ENCODE results near the gene ZBTB32.

The ZBTB32 gene

DNA sequence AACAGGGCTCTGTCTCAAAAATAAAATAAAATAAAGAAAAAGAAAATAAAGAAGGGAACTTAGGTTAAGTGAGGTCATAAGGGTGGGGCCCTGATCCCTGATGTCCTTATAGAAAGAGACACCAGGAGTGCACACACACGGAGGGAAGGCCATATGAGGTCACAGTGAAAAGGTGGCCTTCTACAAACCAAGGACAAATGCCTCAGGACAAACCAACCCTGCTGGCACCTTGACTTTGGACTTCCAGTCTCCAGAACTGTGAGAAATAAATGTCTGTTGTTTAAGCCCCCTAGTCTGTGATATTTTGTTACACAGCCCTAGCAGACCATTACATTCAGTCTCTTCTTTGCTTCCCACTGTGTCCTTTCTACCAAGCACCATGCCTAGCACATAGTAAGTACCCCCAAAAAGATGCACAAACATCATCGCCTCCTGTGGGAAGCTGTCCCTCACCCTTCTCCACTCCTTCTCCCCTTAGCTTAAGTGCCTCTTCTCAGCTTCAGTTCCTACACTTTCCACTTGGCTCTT, 8.4 kb upstream of the ZBTB32 start:
- no peak for DNase-seq (ENCODE audit: low spot score)

DNA sequence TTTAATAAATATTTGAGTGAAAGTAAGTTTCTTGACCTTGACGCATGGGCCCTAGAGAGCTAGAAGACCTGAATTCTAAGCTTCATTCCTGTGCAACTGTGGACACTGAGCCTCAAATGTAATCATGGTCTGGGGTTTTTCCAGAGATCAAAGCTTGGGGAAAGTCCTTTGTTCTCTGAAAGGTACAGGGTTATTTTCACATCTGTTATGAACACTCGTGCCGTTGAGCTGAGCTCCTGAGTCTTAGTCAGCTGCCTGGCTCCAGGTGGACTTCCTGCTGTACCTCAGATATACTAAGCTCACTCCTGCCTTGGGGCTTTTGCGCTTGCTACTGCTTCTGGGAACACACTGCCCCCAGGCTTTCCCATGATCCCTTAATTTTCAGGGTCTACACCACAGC, 7.5 kb upstream of the ZBTB32 start:
- no peak for DNase-seq (ENCODE audit: low spot score)

GRCh38 chr19:35702223-35703012, 1.9 kb upstream of the ZBTB32 start:
- DNase-seq (ENCODE audit: low spot score) = peak; percentile 95

GRCh38 chr19:35703343-35703742, 1.0 kb upstream of the ZBTB32 start:
- DNase-seq (ENCODE audit: low spot score) = no peak

GRCh38 chr19:35708391-35708790, 4.0 kb downstream of the ZBTB32 start:
- no peak for DNase-seq (ENCODE audit: low spot score)

GRCh38 chr19:35710784-35711723, 6.7 kb downstream of the ZBTB32 start:
- DNase-seq (ENCODE audit: low spot score) = no peak

GRCh38 chr19:35712567-35713505, 8.5 kb downstream of the ZBTB32 start:
- peak; percentile 22 for DNase-seq (ENCODE audit: low spot score)

- no peak for DNase-seq (ENCODE audit: low spot score)
Measured at GRCh38 chr19:35713506-35713850, 9.1 kb downstream of the ZBTB32 start.

DNA sequence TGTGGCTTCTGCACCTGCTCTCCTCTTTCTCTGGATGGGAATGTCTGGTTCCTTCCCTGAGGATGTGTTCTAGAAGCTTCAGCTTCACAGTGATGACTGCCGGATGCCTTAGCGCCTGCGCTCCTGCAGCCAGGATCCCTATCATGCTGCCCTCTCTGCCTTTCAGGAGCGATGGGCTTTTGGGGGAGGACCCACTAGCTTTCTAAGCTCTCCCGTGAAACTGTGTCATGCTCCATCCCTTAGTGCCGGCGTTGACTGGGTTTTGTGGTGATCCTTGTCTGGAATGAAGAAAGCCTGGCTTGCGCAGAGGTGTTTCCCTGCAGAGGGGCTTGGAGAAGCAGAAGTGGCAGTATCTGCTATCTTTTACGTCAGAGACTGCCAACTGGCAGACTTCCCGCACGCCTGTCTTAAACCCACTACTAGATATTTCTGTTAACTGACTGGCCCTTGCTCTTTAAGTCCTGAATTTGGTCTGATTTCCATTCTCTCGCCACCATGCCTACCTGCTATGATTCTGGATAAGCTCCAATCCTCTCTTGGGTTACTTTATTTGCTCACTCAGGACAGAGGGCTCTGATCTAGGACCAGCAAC, 9.6 kb downstream of the ZBTB32 start:
- no peak for DNase-seq (ENCODE audit: low spot score)

DNA sequence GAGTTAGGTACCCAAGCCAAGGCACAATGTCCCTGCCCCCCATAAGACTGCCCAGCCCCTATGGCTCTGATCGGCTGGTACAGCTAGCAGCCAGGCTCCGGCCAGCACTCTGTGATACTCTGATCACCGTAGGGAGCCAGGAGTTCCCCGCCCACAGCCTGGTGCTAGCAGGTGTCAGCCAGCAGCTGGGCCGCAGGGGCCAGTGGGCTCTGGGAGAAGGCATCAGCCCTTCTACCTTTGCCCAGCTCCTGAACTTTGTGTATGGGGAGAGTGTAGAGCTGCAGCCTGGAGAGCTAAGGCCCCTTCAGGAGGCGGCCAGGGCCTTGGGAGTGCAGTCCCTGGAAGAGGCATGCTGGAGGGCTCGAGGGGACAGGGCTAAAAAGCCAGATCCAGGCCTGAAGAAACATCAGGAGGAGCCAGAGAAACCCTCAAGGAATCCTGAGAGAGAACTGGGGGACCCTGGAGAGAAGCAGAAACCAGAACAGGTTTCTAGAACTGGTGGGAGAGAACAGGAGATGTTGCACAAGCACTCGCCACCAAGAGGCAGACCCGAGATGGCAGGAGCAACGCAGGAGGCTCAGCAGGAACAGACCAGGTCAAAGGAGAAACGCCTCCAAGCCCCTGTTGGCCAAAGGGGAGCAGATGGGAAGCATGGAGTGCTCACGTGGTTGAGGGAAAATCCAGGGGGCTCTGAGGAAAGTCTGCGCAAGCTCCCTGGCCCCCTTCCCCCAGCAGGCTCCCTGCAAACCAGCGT, 10.4 kb downstream of the ZBTB32 start:
- no peak for DNase-seq (ENCODE audit: low spot score)

GRCh38 chr19:35715355-35715809, 11.0 kb downstream of the ZBTB32 start:
- DNase-seq (ENCODE audit: low spot score) = no peak

- no peak for DNase-seq (ENCODE audit: low spot score)
Measured at GRCh38 chr19:35715981-35716800, 11.8 kb downstream of the ZBTB32 start.

GRCh38 chr19:35716801-35717664, 12.7 kb downstream of the ZBTB32 start:
- peak; percentile 98 for DNase-seq (ENCODE audit: low spot score)

DNA sequence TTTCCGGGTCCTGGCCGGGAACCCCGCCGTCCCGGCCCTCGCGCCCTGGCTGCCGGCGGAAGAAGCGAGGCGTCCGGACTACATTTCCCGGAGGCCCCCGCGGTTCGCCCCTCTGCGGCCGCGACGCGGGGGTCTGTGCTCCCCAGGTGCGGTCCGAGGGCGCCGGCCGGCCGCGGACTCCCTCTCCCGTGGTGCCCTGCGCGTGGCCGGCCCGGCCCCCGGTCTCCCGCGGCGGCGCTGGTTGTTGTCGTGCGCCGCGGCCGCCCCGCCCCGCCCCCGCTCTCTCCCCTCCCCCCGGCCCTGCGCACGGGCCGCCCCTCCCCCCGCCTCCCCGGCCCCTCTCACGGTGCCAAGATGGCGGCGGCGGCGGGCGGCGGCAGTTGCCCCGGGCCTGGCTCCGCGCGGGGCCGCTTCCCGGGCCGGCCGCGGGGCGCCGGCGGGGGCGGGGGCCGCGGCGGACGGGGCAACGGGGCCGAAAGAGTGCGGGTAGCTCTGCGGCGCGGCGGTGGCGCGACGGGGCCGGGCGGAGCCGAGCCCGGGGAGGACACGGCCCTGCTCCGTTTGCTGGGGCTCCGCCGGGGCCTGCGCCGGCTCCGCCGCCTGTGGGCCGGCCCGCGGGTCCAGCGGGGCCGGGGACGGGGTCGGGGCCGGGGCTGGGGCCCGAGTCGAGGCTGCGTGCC, 13.4 kb downstream of the ZBTB32 start, which contains the start of gene KMT2B:
Gene KMT2B (plus strand): TSS at position 339 of the 680 bp plus-strand sequence. CDS start 16 bp downstream, at position 355.
- DNase-seq (ENCODE audit: low spot score) = no peak

GRCh38 chr19:35718345-35719041, 14.1 kb downstream of the ZBTB32 start:
- peak; percentile 25 for DNase-seq (ENCODE audit: low spot score)

- no peak for DNase-seq (ENCODE audit: low spot score)
Measured at GRCh38 chr19:35719402-35720162, 15.2 kb downstream of the ZBTB32 start.

DNA sequence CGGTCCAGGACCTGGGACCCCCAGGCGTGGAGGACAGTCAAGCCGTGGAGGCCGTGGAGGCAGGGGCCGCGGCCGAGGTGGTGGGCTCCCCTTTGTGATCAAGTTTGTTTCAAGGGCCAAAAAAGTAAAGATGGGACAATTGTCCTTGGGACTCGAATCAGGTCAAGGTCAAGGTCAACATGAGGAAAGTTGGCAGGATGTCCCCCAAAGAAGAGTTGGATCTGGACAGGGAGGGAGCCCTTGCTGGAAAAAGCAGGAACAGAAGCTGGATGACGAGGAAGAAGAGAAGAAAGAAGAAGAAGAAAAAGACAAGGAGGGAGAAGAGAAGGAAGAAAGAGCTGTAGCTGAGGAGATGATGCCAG, 15.8 kb downstream of the ZBTB32 start:
- DNase-seq (ENCODE audit: low spot score) = no peak
